H1 (cell line): Measurements from ENCODE around the gene CPT1A. TPM values are rescaled to one million over a fixed set of nuclear protein-coding genes. Genes with fewer than 3 reads are reported as not detected.
A peak's percentile ranks its signal among the peaks of the same experiment; 100 is the strongest.

Experiments
- BACH1 ChIP-seq: IDR thresholded peaks from 2 replicates; pipeline ENCODE4 v1.6.1; 2012; ENCODE audit warnings: low read length, improper control_type of control experiment
- CHD7 ChIP-seq: fragments of 300-600 bp; sonication (generic); IDR thresholded peaks from 2 replicates; pipeline ENCODE4 v1.7.1; 2012; ENCODE audit warnings: low read length, moderate library complexity, mild to moderate bottlenecking, inconsistent platforms; ENCODE audit not compliant: insufficient replicate concordance
- GABPA ChIP-seq: IDR thresholded peaks from 2 replicates; pipeline ENCODE4 v1.6.1; 2011; ENCODE audit warnings: mild to moderate bottlenecking, low read length, moderate library complexity, borderline replicate concordance; ENCODE audit not compliant: insufficient read depth
- HDAC2 ChIP-seq, 2 experiments: fragments of 300-600 bp in 1 of 2; sonication (generic) in 1 of 2; IDR thresholded peaks; 2 replicates each; pipeline ENCODE4 v1.6.1; 2011 to 2012; ENCODE audit warnings: low read depth in 2 of 2, low read length in 2 of 2, mild to moderate bottlenecking in 2 of 2, moderate library complexity in 2 of 2, borderline replicate concordance in 1 of 2, inconsistent platforms in 1 of 2
- KDM1A ChIP-seq: fragments of 200-600, 300-600 bp; sonication (generic); IDR thresholded peaks from 2 replicates; pipeline ENCODE4 v1.7.1; 2016; ENCODE audit warnings: mild to moderate bottlenecking, low read length, borderline replicate concordance
- RBBP5 ChIP-seq: IDR thresholded peaks from 2 replicates; pipeline ENCODE4 v1.7.1; 2012; ENCODE audit warnings: low read depth, mild to moderate bottlenecking, inconsistent platforms, low read length, moderate library complexity, borderline replicate concordance
- TAF7 ChIP-seq: optimal IDR thresholded peaks from 2 replicates; pipeline ENCODE3; 2011; ENCODE audit warnings: low read depth, mild to moderate bottlenecking, inconsistent platforms, low read length, moderate library complexity, borderline replicate concordance
- ZNF274 ChIP-seq: IDR thresholded peaks from 2 replicates; pipeline ENCODE4 v1.7.0; 2012; ENCODE audit warnings: low read length, borderline replicate concordance; ENCODE audit errors: extremely low read depth
- polyA plus RNA-seq, 7 experiments: library from polyadenylated mRNA; depleted of rRNA in 3 of 7; stranded (reverse) in 5 of 7; unstranded in 2 of 7; fragments of >200 nt in 5 of 7; fragments of 200-250 nt in 2 of 7; gene quantifications; 1 replicate in 5 of 7; 2 replicates in 1 of 7; 4 replicates in 1 of 7; pipeline versions ENCODE4 v1.2.1 to v1.2.3, GENCODE V29; 2011 to 2013; ENCODE audit warnings: missing spikeins in 2 of 7, mixed read lengths in 2 of 7
- total RNA-seq: library from RNA; stranded (reverse); fragmentation: NEBNext Ultra II Directional; extraction: Animal tissue kit (Norgen Biotek cat#: 25700); gene quantifications from 2 replicates; pipeline ENCODE4 v1.2.1, GENCODE V29; 2021

The CPT1A gene
- total and polyA plus RNA-seq, 2 of the 8 experiments (the other 6 are each of a cell fraction or from before 2014, with no cell fraction given) = 2.9 to 12.2 TPM

DNA sequence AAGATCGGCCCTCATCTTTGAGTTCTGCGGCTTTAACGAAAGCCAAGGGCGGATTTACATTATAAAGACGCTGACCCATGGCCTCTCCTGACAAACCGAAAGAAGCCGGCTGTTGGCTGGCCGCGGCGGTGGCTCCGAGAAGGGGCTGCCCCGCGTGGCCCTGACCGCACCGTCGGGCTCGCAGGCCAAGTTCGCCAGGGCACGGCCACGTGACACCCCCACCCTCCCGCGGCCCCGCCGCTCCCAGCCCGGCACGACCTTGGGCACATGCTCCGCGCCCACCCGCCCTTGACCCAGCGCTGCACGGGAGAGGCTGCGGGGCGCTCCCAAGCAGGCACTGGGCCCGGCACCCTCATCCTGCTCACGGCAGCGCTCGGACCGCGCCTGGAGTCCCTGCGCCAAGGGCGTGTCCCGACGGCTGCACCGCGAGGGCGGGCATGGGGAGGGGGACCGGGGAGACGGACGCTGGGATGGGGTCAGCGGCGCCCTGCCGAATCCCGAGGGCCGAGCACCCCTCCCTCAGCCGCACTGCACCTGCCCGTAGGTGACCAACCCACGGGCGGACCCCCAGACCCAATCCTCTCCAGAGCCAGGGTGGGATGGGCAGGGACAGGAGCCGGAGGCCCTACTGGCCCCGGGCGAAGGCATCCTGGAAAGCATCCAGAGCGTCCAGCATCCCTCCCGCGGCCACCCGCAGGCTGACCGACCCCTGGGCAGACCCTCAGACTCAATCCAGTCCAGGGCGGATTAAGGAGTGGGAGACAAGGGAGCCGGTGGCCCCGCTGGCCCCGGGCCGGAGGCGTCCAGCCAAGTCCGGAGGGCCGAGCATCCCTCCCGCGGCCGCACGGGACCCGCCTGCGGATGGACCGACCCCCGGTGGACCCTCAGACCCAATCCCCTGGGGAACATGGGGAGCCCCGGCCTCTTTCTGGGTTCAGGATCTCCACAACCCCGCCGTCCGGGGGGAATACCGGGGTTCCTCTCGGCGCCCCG lies 759 bp downstream of the CPT1A start (continued):
- TF ChIP-seq CHD7 = no peak
- TF ChIP-seq KDM1A = no peak
- no peak for TF ChIP-seq GABPA
- TF ChIP-seq HDAC2 (IDR thresholded peaks at IDR 0.05; ENCODE audit: borderline replicate concordance in 1 of 2, low read depth in 2 of 2, low read length in 2 of 2) = no peak
- TF ChIP-seq RBBP5 = peak; percentile 58; the same call in 1 of the 2 replicates
- TF ChIP-seq ZNF274 = no peak
- TF ChIP-seq BACH1 = no peak
- no peak for TF ChIP-seq TAF7
